Tibial nerve (tissue), 4 donors: Measurements from ENCODE around the gene MDFIC2. TPM values are rescaled to one million over a fixed set of nuclear protein-coding genes. Genes with fewer than 3 reads are reported as not detected.

Experiments used
- DNase-seq, 2 donors: peaks; one replicate each; pipeline ENCODE4 v3.0.0-alpha.2; 2019; ENCODE audit warnings: low spot score in 2 of 2
- H3K27ac ChIP-seq, 4 donors: fragments of 200-600 bp; sonication (generic) in 3 of 4; one replicate each; pipeline ENCODE4 v1.5.1; 2017 to 2019; ENCODE audit warnings: mild to moderate bottlenecking in 1 of 4
- H3K27me3 ChIP-seq, 2 donors: fragments of 200-600 bp; sonication (generic) in 1 of 2; one replicate each; pipeline versions ENCODE4 v1.5.1 to v1.6.0; 2017 to 2019
- H3K36me3 ChIP-seq, 3 donors: fragments of 200-600 bp; sonication (generic); one replicate each; pipeline ENCODE4 v1.5.1; 2018 to 2019
- H3K4me1 ChIP-seq, 4 donors: fragments of 200-600 bp; sonication (generic) in 3 of 4; one replicate each; pipeline ENCODE4 v1.5.1; 2017 to 2019
- H3K4me3 ChIP-seq, 4 donors: fragments of 200-600 bp; sonication (generic) in 3 of 4; one replicate each; pipeline ENCODE4 v1.5.1; 2017 to 2019; ENCODE audit warnings: mild to moderate bottlenecking in 1 of 4, moderate library complexity in 1 of 4
- H3K9me3 ChIP-seq, 4 donors: fragments of 200-600 bp; sonication (generic) in 3 of 4; one replicate each; pipeline ENCODE4 v1.5.1; 2017 to 2019
- CTCF ChIP-seq, 5 experiments: fragments of 200-600 bp in 3 of 5; fragments of 450-650 bp in 2 of 5; sonication (generic) in 3 of 5; IDR thresholded peaks; one replicate each; pipeline ENCODE4 v1.5.1; 2016 to 2019; ENCODE audit warnings: antibody characterized with exemption in 5 of 5, mild to moderate bottlenecking in 3 of 5, moderate library complexity in 2 of 5
- EP300 ChIP-seq, 2 donors: sonication (generic); formaldehyde crosslinking; IDR thresholded peaks; one replicate each; pipeline ENCODE4 v1.6.1; 2017; ENCODE audit warnings: antibody characterized with exemption in 2 of 2, mild to moderate bottlenecking in 1 of 2
- POLR2A ChIP-seq, 2 donors: fragments of 450-650 bp; IDR thresholded peaks; one replicate each; pipeline ENCODE4 v1.6.1; 2017; ENCODE audit warnings: antibody characterized with exemption in 2 of 2, mild to moderate bottlenecking in 2 of 2, moderate library complexity in 2 of 2
- WGBS, 2 donors: methylation state at CpG; one replicate each; pipeline ENCODE4 v1.1.5; 2018; 5-methylcytosine and 5-hydroxymethylcytosine counted together
- total RNA-seq, 4 donors: library from RNA; depleted of rRNA; stranded (reverse); fragments of >200 nt; gene quantifications; one replicate each; pipeline ENCODE4 v1.1.0, GENCODE V29; 2016

The MDFIC2 gene
- total RNA-seq, 4 donors from 2014 or later, result not detected

DNA sequence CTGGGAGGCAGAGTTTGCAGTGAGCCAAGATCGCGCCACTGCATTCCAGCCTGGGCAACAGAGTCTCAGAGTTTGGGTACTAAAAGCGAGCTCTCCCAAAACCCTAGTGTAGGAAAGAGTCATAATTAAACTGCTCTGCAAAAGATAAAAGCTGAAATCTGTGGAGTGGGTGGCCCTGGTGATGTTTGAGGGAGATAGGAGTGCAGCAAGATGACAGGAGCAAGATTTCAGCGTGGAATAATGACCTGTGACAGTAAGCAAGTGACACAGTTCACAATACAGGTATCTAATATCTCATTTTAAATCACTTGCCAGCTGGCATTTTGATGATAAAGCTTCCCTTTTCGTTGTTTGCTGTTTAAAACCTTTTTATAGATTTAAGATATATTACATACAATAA lies 79.3 kb downstream of the MDFIC2 start:
- 87 to 89% methylated on average over 5 of the region's 5 CpGs for WGBS, 2 donors
- H3K27me3 ChIP-seq, result no peaks in the 10 kb centered on the region
- no peaks in the 10 kb centered on the region for H3K4me1 ChIP-seq
- TF ChIP-seq CTCF (IDR thresholded peaks at IDR 0.05) (no peak), POLR2A (IDR thresholded peaks at IDR 0.05) (no peak), EP300 (IDR thresholded peaks at IDR 0.05) (no peak)
- no peaks in the 10 kb centered on the region for H3K36me3 ChIP-seq
- no peaks in the 10 kb centered on the region for H3K9me3 ChIP-seq
- no peak for DNase-seq
- H3K4me3 ChIP-seq, result no peak overlapping the region
- H3K27ac ChIP-seq, result no peak overlapping the region

DNA sequence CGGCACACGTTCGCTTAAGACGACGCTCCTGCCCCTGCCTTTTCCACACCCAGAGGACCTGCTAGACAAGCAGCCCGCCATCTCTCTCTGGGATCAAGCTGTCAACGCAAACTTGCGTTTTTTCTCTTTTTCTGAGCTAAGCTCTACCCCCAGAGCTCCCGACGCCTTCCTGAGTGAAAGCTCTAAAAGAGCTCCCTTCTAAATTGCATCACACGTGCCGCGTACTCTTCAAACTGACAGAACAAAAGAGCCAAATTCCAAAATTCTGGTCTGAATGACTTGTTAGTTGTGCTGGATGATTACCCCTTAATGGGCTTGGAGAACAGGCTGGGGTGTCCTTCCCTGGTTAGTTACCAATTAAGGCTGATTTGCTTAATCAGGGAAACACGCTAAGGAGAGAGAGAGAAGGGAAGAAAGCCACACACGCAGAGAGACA lies 81.2 kb downstream of the MDFIC2 start:
- 63 to 69% methylated on average over 15 of the region's 15 CpGs for WGBS, 2 donors
- no peak for TF ChIP-seq CTCF (IDR thresholded peaks at IDR 0.05)
- TF ChIP-seq POLR2A (IDR thresholded peaks at IDR 0.05), result no peak
- no peak overlapping the region for H3K4me3 ChIP-seq
- DNase-seq, result no peak
- no peaks in the 10 kb centered on the region for H3K36me3 ChIP-seq
- H3K9me3 ChIP-seq, result no peaks in the 10 kb centered on the region
- H3K27ac ChIP-seq, result no peak overlapping the region
- no peaks in the 10 kb centered on the region for H3K4me1 ChIP-seq
- H3K27me3 ChIP-seq, result no peaks in the 10 kb centered on the region

GRCh38 chr3:70227437-70227836 lies 85.0 kb downstream of the MDFIC2 start:
- no peaks in the 10 kb centered on the region for H3K9me3 ChIP-seq
- no peaks in the 10 kb centered on the region for H3K4me1 ChIP-seq
- no peaks in the 10 kb centered on the region for H3K36me3 ChIP-seq
- WGBS, 2 donors, result 76 to 83% methylated on average over 3 of the region's 3 CpGs
- DNase-seq, result no peak
- TF ChIP-seq EP300 (IDR thresholded peaks at IDR 0.05) (no peak), CTCF (IDR thresholded peaks at IDR 0.05) (no peak), POLR2A (IDR thresholded peaks at IDR 0.05) (no peak)
- H3K4me3 ChIP-seq, result no peak overlapping the region
- H3K27ac ChIP-seq, result no peak overlapping the region
- H3K27me3 ChIP-seq, result no peaks in the 10 kb centered on the region

DNA sequence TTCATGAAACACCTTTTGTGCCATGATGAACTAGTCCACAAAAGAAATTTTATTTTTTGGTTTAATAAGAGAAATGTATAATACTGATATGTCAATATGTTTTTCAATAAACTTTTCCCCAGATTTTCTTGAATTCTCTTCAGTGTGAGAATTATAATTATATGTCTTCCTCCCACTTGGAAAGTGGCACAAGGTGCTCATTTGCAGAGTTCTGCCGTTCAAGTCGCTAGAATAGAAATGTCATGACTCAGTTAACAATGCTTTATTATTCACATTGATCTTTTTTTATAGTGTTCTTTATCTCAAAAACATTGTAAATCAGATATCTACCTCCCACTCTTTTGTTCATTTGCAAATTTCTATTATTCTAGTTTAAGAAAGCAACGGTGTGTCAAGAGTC lies 87.3 kb downstream of the MDFIC2 start:
- Histone ChIP-seq H3K36me3 (no peaks in the 10 kb centered on the region), H3K4me1 (no peaks in the 10 kb centered on the region), H3K27ac (no peak overlapping the region), H3K9me3 (no peaks in the 10 kb centered on the region), H3K4me3 (no peak overlapping the region), H3K27me3 (no peaks in the 10 kb centered on the region)
- TF ChIP-seq POLR2A (IDR thresholded peaks at IDR 0.05), result no peak
- no peak for TF ChIP-seq CTCF (IDR thresholded peaks at IDR 0.05)
- no peak for TF ChIP-seq EP300 (IDR thresholded peaks at IDR 0.05)
- WGBS, 2 donors, result 40 to 54% methylated on average over 3 of the region's 3 CpGs
- no peak for DNase-seq

- Histone ChIP-seq H3K4me1 (no peaks in the 10 kb centered on the region), H3K27ac (no peak overlapping the region), H3K9me3 (no peaks in the 10 kb centered on the region), H3K36me3 (no peaks in the 10 kb centered on the region), H3K27me3 (no peaks in the 10 kb centered on the region), H3K4me3 (no peak overlapping the region)
- no peak for DNase-seq
- TF ChIP-seq CTCF (IDR thresholded peaks at IDR 0.05), result no peak
- no peak for TF ChIP-seq EP300 (IDR thresholded peaks at IDR 0.05)
- TF ChIP-seq POLR2A (IDR thresholded peaks at IDR 0.05), result no peak
- WGBS, 2 donors, result 54 to 55% methylated on average over 5 of the region's 5 CpGs
Observed at GRCh38 chr3:70224337-70224736, 88.1 kb downstream of the MDFIC2 start.
